GM12872 (cell line): ENCODE data around the gene VPS13D.

Experiments
- TF ChIP-seq, protein P1 (sequence below): IDR thresholded peaks from 3 replicates; pipeline ENCODE4 v1.5.1; 2011; ENCODE audit warnings: low read depth, mild to moderate bottlenecking, low read length, moderate library complexity; ENCODE audit not compliant: insufficient read depth

Gene VPS13D

DNA sequence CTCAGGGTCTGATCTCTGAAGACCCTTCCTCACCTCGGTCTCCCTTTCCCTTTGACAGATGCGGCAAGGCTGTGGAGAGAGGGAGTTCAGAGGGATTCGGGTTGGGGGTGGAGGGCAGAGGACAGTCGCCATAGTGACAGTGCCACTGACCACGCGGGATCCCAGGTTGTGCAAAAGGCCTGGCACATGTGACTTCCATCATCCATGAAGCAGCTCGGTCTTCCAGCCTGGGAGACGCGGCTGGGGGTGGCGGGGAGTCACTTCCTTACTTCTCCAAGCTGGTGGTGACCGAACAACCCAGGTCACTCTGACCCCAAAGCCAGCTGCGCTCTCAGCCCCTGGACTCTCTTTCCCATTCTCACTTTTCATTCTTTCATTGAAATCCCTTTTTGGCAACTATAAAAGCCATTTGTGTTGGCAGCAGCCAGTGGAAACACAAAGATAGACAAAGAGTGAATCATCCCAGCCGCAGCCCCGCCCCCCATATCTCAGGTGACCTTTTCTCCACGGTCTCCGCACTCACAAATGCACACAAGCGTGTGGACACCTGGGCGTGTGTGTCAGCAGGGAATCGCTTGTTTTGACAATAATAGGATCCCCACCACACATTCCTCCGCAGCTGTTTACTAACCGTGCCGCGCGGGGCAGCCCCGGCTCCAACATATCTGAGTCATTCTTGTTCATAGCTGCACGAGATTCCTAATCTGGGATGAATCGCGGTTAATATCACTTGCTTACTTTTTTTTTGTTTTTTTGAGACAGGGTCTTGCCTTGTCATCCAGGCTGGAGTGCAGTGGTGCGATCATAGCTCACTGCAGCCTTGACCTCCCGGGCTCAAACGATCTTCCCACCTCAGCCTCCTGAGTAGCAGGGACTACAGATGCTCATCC is 319.9 kb downstream of the VPS13D start:
- TF ChIP-seq, protein P1, sequence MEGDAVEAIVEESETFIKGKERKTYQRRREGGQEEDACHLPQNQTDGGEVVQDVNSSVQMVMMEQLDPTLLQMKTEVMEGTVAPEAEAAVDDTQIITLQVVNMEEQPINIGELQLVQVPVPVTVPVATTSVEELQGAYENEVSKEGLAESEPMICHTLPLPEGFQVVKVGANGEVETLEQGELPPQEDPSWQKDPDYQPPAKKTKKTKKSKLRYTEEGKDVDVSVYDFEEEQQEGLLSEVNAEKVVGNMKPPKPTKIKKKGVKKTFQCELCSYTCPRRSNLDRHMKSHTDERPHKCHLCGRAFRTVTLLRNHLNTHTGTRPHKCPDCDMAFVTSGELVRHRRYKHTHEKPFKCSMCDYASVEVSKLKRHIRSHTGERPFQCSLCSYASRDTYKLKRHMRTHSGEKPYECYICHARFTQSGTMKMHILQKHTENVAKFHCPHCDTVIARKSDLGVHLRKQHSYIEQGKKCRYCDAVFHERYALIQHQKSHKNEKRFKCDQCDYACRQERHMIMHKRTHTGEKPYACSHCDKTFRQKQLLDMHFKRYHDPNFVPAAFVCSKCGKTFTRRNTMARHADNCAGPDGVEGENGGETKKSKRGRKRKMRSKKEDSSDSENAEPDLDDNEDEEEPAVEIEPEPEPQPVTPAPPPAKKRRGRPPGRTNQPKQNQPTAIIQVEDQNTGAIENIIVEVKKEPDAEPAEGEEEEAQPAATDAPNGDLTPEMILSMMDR = no peak

DNA sequence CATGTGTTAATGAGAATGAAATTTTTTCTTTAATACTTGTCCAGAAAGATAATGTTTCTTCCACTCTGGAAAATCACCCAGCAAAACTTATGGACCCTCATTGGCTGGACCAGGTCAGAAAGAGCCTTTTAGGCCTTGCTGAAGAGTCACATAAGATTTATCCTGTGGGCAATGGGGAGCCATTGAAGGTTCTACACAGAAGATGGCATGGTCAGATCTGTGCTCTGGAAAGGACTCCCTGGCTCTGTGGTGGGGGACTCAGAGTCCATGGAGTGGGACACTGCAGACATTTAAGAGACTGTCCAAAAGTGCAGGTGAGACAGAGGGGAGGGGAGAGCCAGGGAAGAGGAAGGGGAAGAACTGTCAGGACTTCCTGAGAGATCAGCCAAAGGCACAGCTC is 321.8 kb downstream of the VPS13D start:
- TF ChIP-seq, protein P1 = no peak

DNA sequence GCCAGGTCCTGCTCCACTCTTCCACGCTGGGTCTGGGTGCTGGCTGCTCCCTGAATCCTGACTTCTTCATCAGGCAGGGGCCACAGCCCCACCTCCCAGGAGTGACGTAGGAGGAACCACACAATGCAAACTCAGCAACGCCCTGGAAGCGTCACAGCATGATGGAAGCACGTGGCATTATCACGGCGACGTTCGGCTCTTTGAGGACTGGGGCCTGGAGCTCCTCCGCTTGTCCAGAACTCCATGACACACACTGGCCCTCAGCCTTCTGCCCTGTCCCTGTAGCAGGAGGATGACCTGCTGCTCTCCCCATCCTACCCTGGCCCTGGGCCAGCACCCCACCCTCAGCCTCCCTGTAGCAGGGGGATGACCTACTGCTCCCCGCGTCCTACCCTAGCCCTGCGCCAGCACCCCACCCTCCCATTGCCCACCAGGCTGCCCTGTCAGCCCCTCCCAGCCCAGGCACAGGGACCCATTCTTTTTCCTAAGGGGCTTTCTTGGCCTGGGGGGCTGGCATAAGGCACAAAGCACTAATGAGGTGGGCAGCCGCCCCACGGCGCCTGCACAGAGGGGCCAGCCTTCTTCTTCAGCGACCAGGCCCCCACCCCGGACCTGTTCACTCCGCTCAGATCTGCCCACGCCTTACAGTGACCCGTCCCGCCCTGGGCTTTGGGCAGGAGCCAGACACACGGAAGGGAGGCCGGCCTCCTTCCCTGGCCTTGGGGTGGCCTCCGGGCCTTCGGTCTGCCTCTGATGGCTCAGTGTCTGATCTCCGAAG is 322.5 kb downstream of the VPS13D start:
- TF ChIP-seq, protein P1 = no peak

DNA sequence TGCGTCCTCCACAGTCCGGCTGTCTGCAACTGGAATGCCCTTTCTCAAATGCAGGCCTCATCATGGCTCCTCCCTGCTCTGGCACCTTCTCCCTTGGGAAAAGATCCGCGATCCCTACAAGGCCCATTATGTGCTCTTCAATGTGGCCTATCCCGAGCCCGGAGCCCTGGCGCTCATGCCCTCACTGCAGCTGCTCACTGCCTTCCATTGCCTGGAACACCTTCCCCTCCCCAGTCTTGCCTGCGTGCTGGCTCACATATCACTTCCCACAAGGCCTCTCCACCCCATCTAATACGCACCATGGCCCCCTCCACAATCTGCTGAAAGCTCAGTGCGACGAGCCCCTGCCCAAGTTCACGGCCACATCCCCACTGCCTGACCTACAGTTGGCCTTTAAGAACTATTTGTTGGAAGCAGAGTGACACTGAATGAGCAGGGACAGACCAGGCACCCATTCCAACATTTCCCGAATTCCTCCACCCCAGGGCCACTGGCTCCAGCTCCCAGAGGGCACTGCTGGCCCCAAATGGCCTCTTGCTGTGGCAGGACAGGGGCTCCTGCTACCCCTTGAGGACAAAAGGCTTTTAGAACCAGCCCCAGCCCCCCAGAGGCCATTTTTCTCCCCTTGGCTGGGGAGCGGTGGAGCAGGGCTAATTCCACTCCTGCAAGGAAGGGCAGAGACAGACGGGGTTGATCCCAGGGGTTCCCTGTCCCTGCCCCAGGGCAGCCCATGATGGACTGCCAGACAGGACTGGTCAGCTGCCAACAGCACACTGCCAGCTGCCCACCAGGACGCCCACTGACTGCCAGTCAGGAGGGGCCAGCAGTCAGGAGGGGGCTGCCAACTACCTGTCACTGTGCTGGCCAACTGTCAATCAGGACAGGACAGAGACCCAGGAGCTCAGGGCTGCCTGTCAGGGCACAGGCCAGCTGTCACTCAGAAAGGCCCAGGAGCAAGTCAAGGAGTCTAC is 323.4 kb downstream of the VPS13D start:
- TF ChIP-seq, protein P1 = no peak

DNA sequence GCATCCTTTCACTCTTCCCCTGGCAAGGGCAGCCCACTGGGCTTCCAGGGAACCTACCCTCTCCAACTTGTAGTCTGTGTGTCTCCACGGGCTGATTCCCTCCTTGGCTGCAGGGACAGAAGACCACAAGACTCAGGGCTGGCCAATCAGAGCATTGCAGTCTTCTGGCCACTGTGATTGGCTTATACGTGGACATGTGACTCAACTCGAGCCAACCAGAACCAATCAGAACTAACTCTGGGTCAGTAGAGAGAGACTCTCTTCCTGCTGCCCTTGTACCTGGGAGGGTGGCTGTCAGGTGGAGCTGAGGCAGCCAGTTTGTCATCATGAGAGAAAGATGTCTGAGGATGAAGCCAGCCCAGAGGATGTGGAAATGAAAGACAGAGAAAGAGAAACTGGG is 324.1 kb downstream of the VPS13D start:
- TF ChIP-seq, protein P1 = no peak

DNA sequence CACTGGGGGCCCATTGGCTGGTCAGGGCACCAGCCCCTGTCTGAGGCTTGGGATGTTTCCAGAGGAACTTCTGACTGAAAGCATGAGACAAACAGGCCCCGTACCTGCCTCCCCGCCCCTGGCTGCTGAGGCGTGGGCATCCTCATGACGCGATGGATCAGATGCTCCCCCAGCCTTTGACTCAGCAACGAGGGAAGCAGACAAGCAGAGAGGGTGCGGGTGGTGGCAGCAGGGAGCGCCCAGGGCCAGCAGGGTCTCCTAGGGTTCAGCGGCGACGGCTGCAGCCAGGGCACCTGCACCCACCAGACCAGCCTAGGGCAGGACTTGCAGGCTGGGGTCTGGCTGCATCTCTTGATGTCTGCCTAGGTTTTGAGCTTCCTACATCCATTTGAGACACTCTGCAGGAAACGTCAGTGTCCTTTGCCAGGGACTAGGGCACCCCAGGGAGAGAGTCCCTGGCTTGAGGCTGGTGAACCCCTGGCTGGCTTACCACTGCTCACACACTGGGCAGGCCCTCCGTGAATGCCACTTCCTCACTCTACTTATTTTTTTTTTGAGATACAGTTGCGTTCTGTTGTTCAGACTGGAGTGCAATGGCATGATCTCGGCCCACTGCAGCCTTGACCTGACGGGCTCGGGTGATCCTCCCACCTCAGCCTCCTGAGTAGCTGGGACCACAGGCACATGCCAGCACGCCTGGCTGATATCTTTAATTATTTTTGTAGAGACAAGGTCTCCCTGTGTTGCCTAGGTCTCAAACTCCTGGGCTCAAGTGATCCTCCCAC is 324.9 kb downstream of the VPS13D start:
- TF ChIP-seq, protein P1 = no peak
